Measurements from ENCODE around the gene KRTAP12-3. TPM values are rescaled to one million over a fixed set of nuclear protein-coding genes. Genes with fewer than 3 reads are reported as not detected.
"Not testable (repeated sequence)": the region's sequence is repeated elsewhere in the genome, so short reads cannot be mapped to it uniquely, and the experiment has no call there.

The KRTAP12-3 gene
- total and polyA plus RNA-seq, 2 donors = not detected

DNA sequence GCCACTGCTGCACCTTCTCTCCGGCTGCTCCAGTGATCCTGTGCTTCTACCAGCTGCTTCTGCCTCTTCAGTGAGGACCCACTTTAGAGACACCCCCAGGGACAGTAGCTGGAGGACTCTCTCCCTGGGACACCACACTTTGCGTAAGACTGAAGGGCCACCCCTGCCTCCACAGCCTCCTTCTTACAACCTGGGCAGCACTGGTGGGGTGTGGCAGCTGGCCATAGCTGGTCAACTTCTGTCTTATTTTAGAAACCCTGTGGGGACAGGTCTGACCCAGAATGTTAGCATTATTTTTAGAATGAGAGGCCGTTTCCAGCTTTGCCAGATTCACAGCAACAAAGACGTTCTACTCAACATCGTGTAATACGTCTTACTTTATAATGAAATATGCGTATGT is 32.0 kb upstream of the KRTAP12-3 start:
- Histone ChIP-seq H3K4me3 (ENCODE audit: low read length in 2 of 2) (no peak overlapping the region), H3K27me3 (ENCODE audit: control insufficient read depth in 2 of 2, insufficient read depth in 1 of 2, low read length in 1 of 2) (no peaks in the 10 kb centered on the region), H3K36me3 (ENCODE audit: control insufficient read depth in 2 of 2, insufficient read depth in 2 of 2, low read length in 1 of 2) (no peaks in the 10 kb centered on the region), H3K4me1 (ENCODE audit: control insufficient read depth in 2 of 2, insufficient read depth in 2 of 2, low read length in 2 of 2) (no peaks in the 10 kb centered on the region), H3K27ac (ENCODE audit: low read depth in 1 of 2, low read length in 1 of 2) (no peak overlapping the region), H3K9me3 (ENCODE audit: control insufficient read depth in 2 of 2, insufficient read depth in 1 of 2, low read length in 1 of 2) (peaks cover 2 to 36% of the 10 kb centered on the region in 2 donors)
- WGBS = 95% methylated on average over 7 of the region's 7 CpGs
- no peak for DNase-seq (ENCODE audit: low read depth in 6 of 9, low spot score in 9 of 9)

DNA sequence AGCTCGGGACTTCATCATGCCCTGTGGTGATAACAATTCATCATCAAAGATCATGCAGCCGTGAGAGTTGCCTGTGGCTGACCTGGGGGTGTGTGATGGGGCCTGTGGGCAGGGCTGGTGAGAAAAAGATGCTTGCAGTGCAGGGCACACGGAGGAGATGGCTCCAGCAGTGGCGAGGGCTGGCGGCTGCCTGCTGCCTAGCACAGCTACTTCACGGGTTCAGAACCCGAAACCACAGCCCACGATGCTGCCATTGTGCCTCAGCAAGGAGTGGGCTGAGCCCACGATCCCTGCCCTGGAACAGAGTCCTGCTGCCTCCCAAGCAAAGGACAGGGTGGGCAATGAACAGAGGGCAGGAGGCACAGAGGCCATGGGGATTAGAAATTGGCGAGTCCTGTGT is 31.5 kb upstream of the KRTAP12-3 start:
- Histone ChIP-seq H3K9me3 (ENCODE audit: control insufficient read depth in 2 of 2, insufficient read depth in 1 of 2, low read length in 1 of 2) (peaks cover 2 to 36% of the 10 kb centered on the region in 2 donors), H3K27me3 (ENCODE audit: control insufficient read depth in 2 of 2, insufficient read depth in 1 of 2, low read length in 1 of 2) (no peaks in the 10 kb centered on the region), H3K4me1 (ENCODE audit: control insufficient read depth in 2 of 2, insufficient read depth in 2 of 2, low read length in 2 of 2) (no peaks in the 10 kb centered on the region), H3K36me3 (ENCODE audit: control insufficient read depth in 2 of 2, insufficient read depth in 2 of 2, low read length in 1 of 2) (no peaks in the 10 kb centered on the region), H3K27ac (ENCODE audit: low read depth in 1 of 2, low read length in 1 of 2) (no peak overlapping the region), H3K4me3 (ENCODE audit: low read length in 2 of 2) (no peak overlapping the region)
- WGBS = 80% methylated on average over 10 of the region's 10 CpGs
- no peak for DNase-seq (ENCODE audit: low read depth in 6 of 9, low spot score in 9 of 9)

DNA sequence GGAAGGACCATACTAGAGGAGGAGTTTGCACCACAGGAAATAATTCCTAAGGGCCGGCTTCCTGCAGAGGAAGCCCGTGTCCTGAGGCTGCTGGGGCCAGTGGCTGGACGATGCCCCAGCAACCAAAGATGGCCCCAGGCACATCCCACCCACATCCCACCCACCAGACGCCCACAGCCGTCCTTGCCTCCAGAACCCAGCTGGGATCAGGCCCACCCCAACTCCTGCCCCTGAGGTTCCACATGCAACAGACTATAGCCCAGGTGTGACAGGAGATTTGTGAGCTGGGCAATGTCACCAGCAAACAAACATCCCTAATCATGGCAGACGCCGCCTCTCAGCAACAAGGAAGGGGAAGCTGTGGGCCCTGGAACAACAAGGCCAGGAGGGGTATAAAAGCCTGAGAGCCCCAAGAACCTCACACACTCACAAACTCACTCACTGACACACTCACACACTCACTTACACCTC is 31.0 kb upstream of the KRTAP12-3 start, which contains the start of gene KRTAP10-9:
TSS of gene KRTAP10-9 (plus strand) at position 421 of the 471 bp plus-strand sequence. CDS start 79 bp downstream, outside the sequence.
- Histone ChIP-seq H3K27ac (ENCODE audit: low read depth in 1 of 2, low read length in 1 of 2) (no peak within 1 kb of the TSS), H3K9me3 (ENCODE audit: control insufficient read depth in 2 of 2, insufficient read depth in 1 of 2, low read length in 1 of 2) (peaks cover 2 to 36% of the 10 kb centered on the region in 2 donors), H3K27me3 (ENCODE audit: control insufficient read depth in 2 of 2, insufficient read depth in 1 of 2, low read length in 1 of 2) (no peaks in the 10 kb centered on the region), H3K4me1 (ENCODE audit: control insufficient read depth in 2 of 2, insufficient read depth in 2 of 2, low read length in 2 of 2) (no peaks in the 10 kb centered on the region), H3K4me3 (ENCODE audit: low read length in 2 of 2) (no peak within 1 kb of the TSS), H3K36me3 (ENCODE audit: control insufficient read depth in 2 of 2, insufficient read depth in 2 of 2, low read length in 1 of 2) (no peaks in the 10 kb centered on the region)
- DNase-seq (ENCODE audit: low read depth in 6 of 9, low spot score in 9 of 9) = no peak
- WGBS = 49% methylated on average over 7 of the region's 7 CpGs

DNA sequence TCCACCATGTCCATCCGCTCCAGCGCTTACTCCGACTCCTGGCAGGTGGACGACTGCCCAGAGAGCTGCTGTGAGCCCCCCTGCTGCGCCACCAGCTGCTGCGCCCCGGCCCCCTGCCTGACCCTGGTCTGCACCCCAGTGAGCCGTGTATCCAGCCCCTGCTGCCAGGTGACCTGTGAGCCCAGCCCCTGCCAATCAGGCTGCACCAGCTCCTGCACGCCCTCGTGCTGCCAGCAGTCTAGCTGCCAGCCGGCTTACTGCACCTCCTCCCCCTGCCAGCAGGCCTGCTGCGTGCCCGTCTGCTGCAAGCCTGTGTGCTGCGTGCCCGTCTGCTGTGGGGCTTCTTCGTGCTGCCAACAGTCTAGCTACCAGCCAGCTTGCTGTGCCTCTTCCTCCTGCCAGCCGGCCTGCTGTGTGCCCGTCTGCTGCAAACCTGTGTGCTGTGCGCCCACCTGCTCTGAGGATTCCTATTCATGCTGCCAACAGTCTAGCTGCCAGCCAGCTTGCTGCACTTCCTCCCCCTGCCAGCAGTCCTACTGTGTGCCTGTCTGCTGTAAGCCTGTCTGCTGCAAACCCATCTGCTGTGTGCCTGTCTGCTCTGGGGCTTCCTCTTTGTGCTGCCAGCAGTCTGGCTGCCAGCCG is 30.4 kb upstream of the KRTAP12-3 start:
- peaks cover 2 to 36% of the 10 kb centered on the region in 2 donors for H3K9me3 ChIP-seq (ENCODE audit: control insufficient read depth in 2 of 2, insufficient read depth in 1 of 2, low read length in 1 of 2)
- H3K4me1 ChIP-seq (ENCODE audit: control insufficient read depth in 2 of 2, insufficient read depth in 2 of 2, low read length in 2 of 2); H3K27me3 ChIP-seq (ENCODE audit: control insufficient read depth in 2 of 2, insufficient read depth in 1 of 2, low read length in 1 of 2); DNase-seq (ENCODE audit: low read depth in 6 of 9, low spot score in 9 of 9); H3K36me3 ChIP-seq (ENCODE audit: control insufficient read depth in 2 of 2, insufficient read depth in 2 of 2, low read length in 1 of 2); H3K27ac ChIP-seq (ENCODE audit: low read depth in 1 of 2, low read length in 1 of 2); H3K4me3 ChIP-seq (ENCODE audit: low read length in 2 of 2): not testable (repeated sequence)
- 86% methylated on average over 18 of the region's 20 CpGs for WGBS

DNA sequence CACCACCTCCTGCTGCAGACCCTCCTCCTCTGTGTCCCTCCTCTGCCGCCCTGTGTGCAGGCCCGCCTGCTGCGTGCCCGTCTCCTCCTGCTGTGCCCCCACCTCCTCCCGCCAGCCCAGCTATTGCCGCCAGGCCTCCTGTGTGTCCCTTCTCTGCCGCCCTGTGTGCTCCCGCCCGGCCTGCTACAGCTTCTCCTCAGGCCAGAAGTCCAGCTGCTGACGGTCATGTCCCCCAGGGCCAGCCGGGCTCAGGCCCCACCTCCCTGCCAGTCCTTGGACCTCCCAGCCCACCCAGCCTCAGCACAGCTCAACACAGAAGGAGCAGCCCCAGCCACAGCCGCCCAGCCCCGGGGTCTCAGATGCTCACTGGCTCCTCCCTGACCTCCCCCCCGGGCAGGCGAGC is 29.9 kb upstream of the KRTAP12-3 start:
- not testable (repeated sequence) for H3K27me3 ChIP-seq (ENCODE audit: control insufficient read depth in 2 of 2, insufficient read depth in 1 of 2, low read length in 1 of 2); H3K4me3 ChIP-seq (ENCODE audit: low read length in 2 of 2); H3K36me3 ChIP-seq (ENCODE audit: control insufficient read depth in 2 of 2, insufficient read depth in 2 of 2, low read length in 1 of 2); H3K27ac ChIP-seq (ENCODE audit: low read depth in 1 of 2, low read length in 1 of 2); H3K4me1 ChIP-seq (ENCODE audit: control insufficient read depth in 2 of 2, insufficient read depth in 2 of 2, low read length in 2 of 2); DNase-seq (ENCODE audit: low read depth in 6 of 9, low spot score in 9 of 9)
- WGBS = 60% methylated on average over 15 of the region's 15 CpGs
- H3K9me3 ChIP-seq (ENCODE audit: control insufficient read depth in 2 of 2, insufficient read depth in 1 of 2, low read length in 1 of 2) = peaks cover under 1 to 34% of the 10 kb centered on the region in 2 donors

DNA sequence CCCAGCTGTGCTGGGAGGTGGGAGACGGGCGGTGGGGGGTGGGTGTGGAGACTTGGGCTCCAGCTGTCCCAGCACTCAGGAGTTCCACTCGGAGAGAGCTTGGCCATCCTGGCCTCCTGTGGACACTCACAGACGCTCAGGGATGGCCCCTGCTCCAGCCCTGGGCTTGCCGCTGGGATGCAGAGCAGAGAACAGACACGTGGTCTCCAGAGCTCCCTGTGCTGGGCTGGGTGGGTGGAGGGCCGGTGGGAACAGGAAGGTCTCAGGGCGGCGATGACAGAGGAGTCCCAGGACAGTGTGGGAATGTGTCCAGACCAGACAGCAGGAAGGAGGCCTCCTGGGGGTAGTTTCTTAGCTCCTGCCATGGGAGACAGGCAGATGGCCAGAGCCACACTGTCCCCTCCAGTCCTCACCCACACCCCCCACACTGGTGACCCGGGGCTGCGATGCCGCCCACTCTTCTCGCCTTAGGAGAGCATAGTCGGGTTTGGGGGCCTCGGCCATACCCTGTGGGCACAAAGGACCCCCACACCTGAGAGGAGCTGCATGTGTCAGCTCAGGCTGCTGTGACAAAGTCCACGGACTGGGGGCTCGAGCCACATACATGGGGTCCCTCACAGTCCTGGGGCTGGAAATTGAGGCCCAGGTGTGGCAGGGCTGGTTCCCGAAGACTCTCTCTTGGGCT is 28.9 kb upstream of the KRTAP12-3 start:
- no peak for DNase-seq (ENCODE audit: low read depth in 6 of 9, low spot score in 9 of 9)
- peaks cover 0 to 32% of the 10 kb centered on the region in 2 donors for H3K9me3 ChIP-seq (ENCODE audit: control insufficient read depth in 2 of 2, insufficient read depth in 1 of 2, low read length in 1 of 2)
- H3K4me1 ChIP-seq (ENCODE audit: control insufficient read depth in 2 of 2, insufficient read depth in 2 of 2, low read length in 2 of 2) = no peaks in the 10 kb centered on the region
- H3K27ac ChIP-seq (ENCODE audit: low read depth in 1 of 2, low read length in 1 of 2) = no peak overlapping the region
- no peaks in the 10 kb centered on the region for H3K27me3 ChIP-seq (ENCODE audit: control insufficient read depth in 2 of 2, insufficient read depth in 1 of 2, low read length in 1 of 2)
- 89% methylated on average over 18 of the region's 18 CpGs for WGBS
- H3K36me3 ChIP-seq (ENCODE audit: control insufficient read depth in 2 of 2, insufficient read depth in 2 of 2, low read length in 1 of 2) = no peaks in the 10 kb centered on the region
- no peak overlapping the region for H3K4me3 ChIP-seq (ENCODE audit: low read length in 2 of 2)

DNA sequence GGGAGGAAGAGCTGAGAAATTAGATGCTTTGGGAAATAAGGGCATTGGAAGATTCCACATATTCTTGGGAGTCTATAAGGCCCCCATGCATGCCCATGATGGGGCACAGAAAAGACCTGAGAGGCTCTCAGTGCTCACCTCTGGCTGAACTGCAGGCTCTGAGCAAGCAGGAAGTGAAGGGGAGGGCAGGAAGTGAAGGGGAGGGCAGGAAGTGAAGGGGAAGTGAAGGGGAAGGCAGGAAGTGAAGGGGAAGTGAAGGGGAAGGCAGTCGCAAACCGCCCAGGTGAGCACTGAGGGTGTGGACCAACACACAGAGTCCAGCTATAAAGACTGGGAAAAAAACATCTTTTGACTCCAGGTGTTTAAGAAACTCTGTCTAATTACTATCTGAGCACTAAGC is 27.3 kb upstream of the KRTAP12-3 start:
- no peaks in the 10 kb centered on the region for H3K4me1 ChIP-seq (ENCODE audit: control insufficient read depth in 2 of 2, insufficient read depth in 2 of 2, low read length in 2 of 2)
- no peaks in the 10 kb centered on the region for H3K36me3 ChIP-seq (ENCODE audit: control insufficient read depth in 2 of 2, insufficient read depth in 2 of 2, low read length in 1 of 2)
- no peak overlapping the region for H3K27ac ChIP-seq (ENCODE audit: low read depth in 1 of 2, low read length in 1 of 2)
- peaks cover 0 to 27% of the 10 kb centered on the region in 2 donors for H3K9me3 ChIP-seq (ENCODE audit: control insufficient read depth in 2 of 2, insufficient read depth in 1 of 2, low read length in 1 of 2)
- H3K4me3 ChIP-seq (ENCODE audit: low read length in 2 of 2) = no peak overlapping the region
- DNase-seq (ENCODE audit: low read depth in 6 of 9, low spot score in 9 of 9) = no peak
- H3K27me3 ChIP-seq (ENCODE audit: control insufficient read depth in 2 of 2, insufficient read depth in 1 of 2, low read length in 1 of 2) = no peaks in the 10 kb centered on the region
- WGBS = 84% methylated on average over 2 of the region's 2 CpGs

DNA sequence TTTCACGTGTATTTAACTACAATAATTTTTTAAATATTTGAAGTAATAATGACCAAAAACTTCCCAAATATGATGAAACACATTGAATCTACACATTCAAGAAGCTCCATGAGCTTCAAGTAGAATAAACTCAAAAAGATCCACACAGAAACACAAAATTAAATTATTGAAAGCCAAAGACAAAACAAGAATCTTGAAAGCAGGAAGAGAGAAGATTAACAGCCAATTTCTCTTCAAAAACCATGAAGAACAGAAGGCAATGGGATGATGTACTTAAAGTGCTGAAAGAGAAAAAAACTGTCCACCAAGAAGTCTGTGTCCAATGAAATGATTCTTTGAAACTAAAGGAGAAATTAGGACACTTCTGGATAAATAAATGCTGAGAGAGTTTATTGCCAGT is 25.7 kb upstream of the KRTAP12-3 start:
- Histone ChIP-seq H3K4me1 (ENCODE audit: control insufficient read depth in 2 of 2, insufficient read depth in 2 of 2, low read length in 2 of 2) (no peaks in the 10 kb centered on the region), H3K36me3 (ENCODE audit: control insufficient read depth in 2 of 2, insufficient read depth in 2 of 2, low read length in 1 of 2) (no peaks in the 10 kb centered on the region), H3K4me3 (ENCODE audit: low read length in 2 of 2) (no peak overlapping the region), H3K27me3 (ENCODE audit: control insufficient read depth in 2 of 2, insufficient read depth in 1 of 2, low read length in 1 of 2) (no peaks in the 10 kb centered on the region), H3K9me3 (ENCODE audit: control insufficient read depth in 2 of 2, insufficient read depth in 1 of 2, low read length in 1 of 2) (peaks cover 0 to 20% of the 10 kb centered on the region in 2 donors), H3K27ac (ENCODE audit: low read depth in 1 of 2, low read length in 1 of 2) (no peak overlapping the region)
- WGBS = 93% methylated on average over 1 of the region's 1 CpG
- no peak for DNase-seq (ENCODE audit: low read depth in 6 of 9, low spot score in 9 of 9)

DNA sequence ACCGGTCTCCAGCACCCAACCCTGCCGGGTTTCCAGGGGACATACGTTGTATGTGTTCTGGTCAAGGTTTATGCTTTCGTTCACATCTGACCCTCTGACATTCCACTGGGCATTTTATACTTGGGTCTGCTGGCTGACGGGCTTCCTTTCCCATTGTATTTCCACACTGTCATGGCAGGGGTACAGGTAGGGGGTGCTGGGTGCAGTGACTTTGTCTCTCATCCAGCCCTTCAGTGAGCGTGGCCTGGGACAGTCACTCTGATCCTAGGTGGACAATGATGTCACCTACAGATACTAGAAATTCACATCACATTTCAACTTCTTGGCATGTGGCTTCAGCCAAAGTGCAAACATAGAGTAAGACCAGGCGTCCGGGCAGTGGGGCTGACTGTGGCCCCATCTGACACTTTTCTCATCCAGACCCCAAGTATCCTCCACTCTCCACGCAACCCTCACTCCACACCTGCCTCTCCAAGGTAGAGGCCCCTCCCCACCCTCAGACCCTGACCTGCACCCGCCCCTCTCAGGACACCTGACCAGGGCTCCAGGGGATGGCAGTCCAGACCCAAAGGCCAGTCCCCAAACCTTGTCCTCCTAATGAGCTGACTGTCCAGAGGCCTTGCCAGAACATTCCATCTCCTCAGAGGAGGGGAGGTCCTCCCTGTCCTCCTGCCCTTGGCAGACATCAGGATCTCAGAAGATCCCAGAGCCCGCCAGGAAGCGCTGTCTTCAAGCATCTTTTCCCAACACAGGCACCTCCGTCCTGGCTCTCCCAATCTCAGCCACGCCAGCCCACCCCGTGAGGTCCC is 21.3 kb upstream of the KRTAP12-3 start:
- H3K27me3 ChIP-seq (ENCODE audit: control insufficient read depth in 2 of 2, insufficient read depth in 1 of 2, low read length in 1 of 2) = no peaks in the 10 kb centered on the region
- peaks cover 0 to 15% of the 10 kb centered on the region in 2 donors for H3K9me3 ChIP-seq (ENCODE audit: control insufficient read depth in 2 of 2, insufficient read depth in 1 of 2, low read length in 1 of 2)
- H3K4me3 ChIP-seq (ENCODE audit: low read length in 2 of 2) = no peak overlapping the region
- H3K36me3 ChIP-seq (ENCODE audit: control insufficient read depth in 2 of 2, insufficient read depth in 2 of 2, low read length in 1 of 2) = no peaks in the 10 kb centered on the region
- DNase-seq (ENCODE audit: low read depth in 6 of 9, low spot score in 9 of 9) = no peak
- no peaks in the 10 kb centered on the region for H3K4me1 ChIP-seq (ENCODE audit: control insufficient read depth in 2 of 2, insufficient read depth in 2 of 2, low read length in 2 of 2)
- H3K27ac ChIP-seq (ENCODE audit: low read depth in 1 of 2, low read length in 1 of 2) = no peak overlapping the region
- 91% methylated on average over 15 of the region's 15 CpGs for WGBS
